WTC11 (cell line): Measurements from ENCODE around the gene CDC14C. TPM values are rescaled to one million over a fixed set of nuclear protein-coding genes. Genes with fewer than 3 reads are reported as not detected.

Experiments
- ATAC-seq: fragments of 200-7000 bp; cut with Tn5 transposase; 2 replicates; pipeline ENCODE4 v1.10.0; 2021; ENCODE audit warnings: mild to moderate bottlenecking, moderate library complexity
- CTCF ChIA-PET: fragments of 300-600 bp; sonication (Branson Sonifier 250); formaldehyde crosslinking; loops from one replicate; lab custom pipeline; 2021; ENCODE audit warnings: antibody characterized with exemption; lab: Charles Lee
- POLR2A ChIA-PET: fragments of 350-600 bp; sonication (Branson Sonifier 250); formaldehyde crosslinking; loops from one replicate; lab custom pipeline; 2021; ENCODE audit warnings: antibody characterized with exemption; lab: Charles Lee
- DNase-seq: peaks from one replicate; pipeline ENCODE4 v3.0.0; 2021; ENCODE audit warnings: low spot score
- H3K27ac Mint-ChIP-seq: 2 replicates; pipeline ENCODE4 v1.8.0; 2021; ENCODE audit warnings: mixed read lengths
- H3K27me3 Mint-ChIP-seq: 2 replicates; pipeline ENCODE4 v1.8.0; 2021; ENCODE audit warnings: low read depth, mild to moderate bottlenecking, moderate library complexity, mixed read lengths
- H3K36me3 Mint-ChIP-seq: 2 replicates; pipeline ENCODE4 v1.8.0; 2021; ENCODE audit warnings: mixed read lengths
- H3K4me1 Mint-ChIP-seq: 2 replicates; pipeline ENCODE4 v1.8.0; 2022; ENCODE audit warnings: mixed read lengths
- H3K4me3 Mint-ChIP-seq: 2 replicates; pipeline ENCODE4 v1.8.0; 2021; ENCODE audit warnings: mild to moderate bottlenecking, moderate library complexity, mixed read lengths
- H3K9me3 Mint-ChIP-seq: 2 replicates; pipeline ENCODE4 v1.8.0; 2021; ENCODE audit warnings: mixed read lengths
- ATF1 ChIP-seq: sonication (generic); formaldehyde crosslinking; IDR thresholded peaks from 2 replicates; pipeline ENCODE4 v1.8.1; 2023; ENCODE audit warnings: mild to moderate bottlenecking, moderate library complexity, missing genetic modification reagents
- ELF4 ChIP-seq: sonication (generic); formaldehyde crosslinking; IDR thresholded peaks from 2 replicates; pipeline ENCODE4 v1.8.1; 2022; ENCODE audit warnings: low read depth, mild to moderate bottlenecking, moderate library complexity, missing genetic modification reagents
- ESRRA ChIP-seq: sonication (generic); formaldehyde crosslinking; IDR thresholded peaks from 2 replicates; pipeline ENCODE4 v1.8.1; 2022; ENCODE audit warnings: mild to moderate bottlenecking, missing genetic modification reagents, borderline replicate concordance
- ETV6 ChIP-seq: sonication (generic); formaldehyde crosslinking; IDR thresholded peaks from 2 replicates; pipeline ENCODE4 v1.8.1; 2022; ENCODE audit warnings: mild to moderate bottlenecking, missing genetic modification reagents
- FOXP1 ChIP-seq: sonication (generic); formaldehyde crosslinking; IDR thresholded peaks from 2 replicates; pipeline ENCODE4 v1.8.0; 2022; ENCODE audit warnings: missing genetic modification reagents, mild to moderate bottlenecking, moderate library complexity, borderline replicate concordance
- IRF2 ChIP-seq: sonication (generic); formaldehyde crosslinking; IDR thresholded peaks from 2 replicates; pipeline ENCODE4 v1.8.0; 2022; ENCODE audit warnings: low read depth, missing genetic modification reagents, borderline replicate concordance
- KAT7 ChIP-seq: sonication (generic); formaldehyde crosslinking; IDR thresholded peaks from 2 replicates; pipeline ENCODE4 v1.8.1; 2023; ENCODE audit warnings: missing genetic modification reagents, mild to moderate bottlenecking, borderline replicate concordance
- NFATC4 ChIP-seq: fragments of 250-450 bp; sonication (Bioruptor Pico); IDR thresholded peaks from 2 replicates; pipeline ENCODE4 v1.9.0; 2021; ENCODE audit warnings: mild to moderate bottlenecking
- RORB ChIP-seq: fragments of 250-450 bp; sonication (Bioruptor Pico); IDR thresholded peaks from 2 replicates; pipeline ENCODE4 v1.9.0; 2021; ENCODE audit warnings: mild to moderate bottlenecking
- SMAD3 ChIP-seq: sonication (generic); formaldehyde crosslinking; IDR thresholded peaks from 2 replicates; pipeline ENCODE4 v1.8.0; 2022; ENCODE audit warnings: missing genetic modification reagents, mild to moderate bottlenecking, borderline replicate concordance
- SMAD4 ChIP-seq: sonication (generic); formaldehyde crosslinking; IDR thresholded peaks from 2 replicates; pipeline ENCODE4 v1.8.0; 2022; ENCODE audit warnings: mild to moderate bottlenecking, missing genetic modification reagents
- SP1 ChIP-seq: sonication (generic); formaldehyde crosslinking; conservative IDR thresholded peaks from 2 replicates; pipeline ENCODE4 v1.8.1; 2022; ENCODE audit warnings: missing genetic modification reagents
- TCF7 ChIP-seq: sonication (generic); formaldehyde crosslinking; IDR thresholded peaks from 2 replicates; pipeline ENCODE4 v1.8.0; 2022; ENCODE audit warnings: mild to moderate bottlenecking, low read depth, missing genetic modification reagents, moderate library complexity
- TEAD1 ChIP-seq: sonication (generic); formaldehyde crosslinking; IDR thresholded peaks from 2 replicates; pipeline ENCODE4 v1.8.0; 2022; ENCODE audit warnings: mild to moderate bottlenecking, missing genetic modification reagents
- TP53 ChIP-seq: sonication (generic); formaldehyde crosslinking; IDR thresholded peaks from 2 replicates; pipeline ENCODE4 v1.8.1; 2023; ENCODE audit warnings: mild to moderate bottlenecking, missing genetic modification reagents
- ZNF219 ChIP-seq: sonication (generic); formaldehyde crosslinking; IDR thresholded peaks from 2 replicates; pipeline ENCODE4 v1.8.0; 2023; ENCODE audit warnings: missing genetic modification reagents, mild to moderate bottlenecking, borderline replicate concordance
- total RNA-seq: library from RNA; stranded (reverse); gene quantifications from 3 replicates; pipeline ENCODE4 v1.2.3, GENCODE V29; 2021
- TF ChIP-seq, protein P1 (sequence below): sonication (generic); formaldehyde crosslinking; conservative IDR thresholded peaks from 2 replicates; pipeline ENCODE4 v1.8.1; 2022; ENCODE audit warnings: mild to moderate bottlenecking, missing genetic modification reagents
- TF ChIP-seq, protein P2 (sequence below): sonication (generic); formaldehyde crosslinking; IDR thresholded peaks from 2 replicates; pipeline ENCODE4 v1.8.1; 2023; ENCODE audit warnings: mild to moderate bottlenecking, moderate library complexity, missing genetic modification reagents
- TF ChIP-seq, protein P3 (sequence below): sonication (generic); formaldehyde crosslinking; IDR thresholded peaks from 2 replicates; pipeline ENCODE4 v1.8.1; 2023; ENCODE audit warnings: mild to moderate bottlenecking, missing genetic modification reagents
- TF ChIP-seq, protein P4 (sequence below): sonication (generic); formaldehyde crosslinking; IDR thresholded peaks from 2 replicates; pipeline ENCODE4 v1.8.0; 2023; ENCODE audit warnings: missing genetic modification reagents
- TF ChIP-seq, protein P5 (sequence below): sonication (generic); formaldehyde crosslinking; conservative IDR thresholded peaks from 2 replicates; pipeline ENCODE4 v1.8.1; 2023; ENCODE audit warnings: mild to moderate bottlenecking, low read depth, missing genetic modification reagents, moderate library complexity
- TF ChIP-seq, protein P6 (sequence below): sonication (generic); formaldehyde crosslinking; IDR thresholded peaks from 2 replicates; pipeline ENCODE4 v1.8.1; 2023; ENCODE audit warnings: mild to moderate bottlenecking, missing genetic modification reagents, moderate library complexity
- TF ChIP-seq, protein P7 (sequence below): sonication (generic); formaldehyde crosslinking; IDR thresholded peaks from 2 replicates; pipeline ENCODE4 v1.8.0; 2022; ENCODE audit warnings: mild to moderate bottlenecking, missing genetic modification reagents
- TF ChIP-seq, protein P8 (sequence below): sonication (generic); formaldehyde crosslinking; IDR thresholded peaks from 2 replicates; pipeline ENCODE4 v1.8.1; 2022; ENCODE audit warnings: missing genetic modification reagents, borderline replicate concordance
- TF ChIP-seq, protein P9 (sequence below): sonication (generic); formaldehyde crosslinking; IDR thresholded peaks from 2 replicates; pipeline ENCODE4 v1.8.1; 2022; ENCODE audit warnings: mild to moderate bottlenecking, moderate library complexity, missing genetic modification reagents

CDC14C gene
- total RNA-seq, 1 experiment from 2014 or later: 0.07 TPM

DNA sequence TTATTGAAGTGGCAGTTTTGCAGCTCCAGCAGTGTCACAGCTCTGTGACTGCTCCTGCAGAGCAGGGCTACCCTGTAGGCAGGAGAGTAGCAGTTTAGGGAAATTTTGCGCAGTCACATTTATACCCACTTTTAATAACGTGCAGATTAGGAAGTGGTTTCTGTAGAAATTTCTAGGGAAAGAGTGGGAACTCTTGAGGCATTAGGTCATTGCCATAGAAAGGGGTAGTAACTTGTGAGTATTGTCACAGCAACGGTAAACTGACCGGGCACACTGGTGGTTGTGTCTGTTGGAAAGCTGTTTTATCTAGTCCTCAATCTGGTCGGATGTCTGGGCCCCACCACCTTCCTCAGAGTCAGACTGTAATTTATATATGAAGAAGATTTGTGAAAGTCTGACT, 51.9 kb downstream of the CDC14C start (continued):
- TF ChIP-seq FOXP1 (no peak), NFATC4 (CRISPR knock-in tag) (no peak), SMAD4 (no peak), IRF2 (CRISPR knock-in tag) (no peak), RORB (no peak)
- TF ChIP-seq, protein P1, sequence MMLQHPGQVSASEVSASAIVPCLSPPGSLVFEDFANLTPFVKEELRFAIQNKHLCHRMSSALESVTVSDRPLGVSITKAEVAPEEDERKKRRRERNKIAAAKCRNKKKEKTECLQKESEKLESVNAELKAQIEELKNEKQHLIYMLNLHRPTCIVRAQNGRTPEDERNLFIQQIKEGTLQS (CRISPR knock-in tag): no peak
- TF ChIP-seq, protein P2, sequence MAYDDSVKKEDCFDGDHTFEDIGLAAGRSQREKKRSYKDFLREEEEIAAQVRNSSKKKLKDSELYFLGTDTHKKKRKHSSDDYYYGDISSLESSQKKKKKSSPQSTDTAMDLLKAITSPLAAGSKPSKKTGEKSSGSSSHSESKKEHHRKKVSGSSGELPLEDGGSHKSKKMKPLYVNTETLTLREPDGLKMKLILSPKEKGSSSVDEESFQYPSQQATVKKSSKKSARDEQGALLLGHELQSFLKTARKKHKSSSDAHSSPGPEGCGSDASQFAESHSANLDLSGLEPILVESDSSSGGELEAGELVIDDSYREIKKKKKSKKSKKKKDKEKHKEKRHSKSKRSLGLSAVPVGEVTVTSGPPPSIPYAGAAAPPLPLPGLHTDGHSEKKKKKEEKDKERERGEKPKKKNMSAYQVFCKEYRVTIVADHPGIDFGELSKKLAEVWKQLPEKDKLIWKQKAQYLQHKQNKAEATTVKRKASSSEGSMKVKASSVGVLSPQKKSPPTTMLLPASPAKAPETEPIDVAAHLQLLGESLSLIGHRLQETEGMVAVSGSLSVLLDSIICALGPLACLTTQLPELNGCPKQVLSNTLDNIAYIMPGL (CRISPR knock-in tag): no peak
- TF ChIP-seq, protein P3, sequence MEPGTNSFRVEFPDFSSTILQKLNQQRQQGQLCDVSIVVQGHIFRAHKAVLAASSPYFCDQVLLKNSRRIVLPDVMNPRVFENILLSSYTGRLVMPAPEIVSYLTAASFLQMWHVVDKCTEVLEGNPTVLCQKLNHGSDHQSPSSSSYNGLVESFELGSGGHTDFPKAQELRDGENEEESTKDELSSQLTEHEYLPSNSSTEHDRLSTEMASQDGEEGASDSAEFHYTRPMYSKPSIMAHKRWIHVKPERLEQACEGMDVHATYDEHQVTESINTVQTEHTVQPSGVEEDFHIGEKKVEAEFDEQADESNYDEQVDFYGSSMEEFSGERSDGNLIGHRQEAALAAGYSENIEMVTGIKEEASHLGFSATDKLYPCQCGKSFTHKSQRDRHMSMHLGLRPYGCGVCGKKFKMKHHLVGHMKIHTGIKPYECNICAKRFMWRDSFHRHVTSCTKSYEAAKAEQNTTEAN (CRISPR knock-in tag): no peak
- TF ChIP-seq, protein P4, sequence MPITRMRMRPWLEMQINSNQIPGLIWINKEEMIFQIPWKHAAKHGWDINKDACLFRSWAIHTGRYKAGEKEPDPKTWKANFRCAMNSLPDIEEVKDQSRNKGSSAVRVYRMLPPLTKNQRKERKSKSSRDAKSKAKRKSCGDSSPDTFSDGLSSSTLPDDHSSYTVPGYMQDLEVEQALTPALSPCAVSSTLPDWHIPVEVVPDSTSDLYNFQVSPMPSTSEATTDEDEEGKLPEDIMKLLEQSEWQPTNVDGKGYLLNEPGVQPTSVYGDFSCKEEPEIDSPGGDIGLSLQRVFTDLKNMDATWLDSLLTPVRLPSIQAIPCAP (CRISPR knock-in tag): no peak

DNA sequence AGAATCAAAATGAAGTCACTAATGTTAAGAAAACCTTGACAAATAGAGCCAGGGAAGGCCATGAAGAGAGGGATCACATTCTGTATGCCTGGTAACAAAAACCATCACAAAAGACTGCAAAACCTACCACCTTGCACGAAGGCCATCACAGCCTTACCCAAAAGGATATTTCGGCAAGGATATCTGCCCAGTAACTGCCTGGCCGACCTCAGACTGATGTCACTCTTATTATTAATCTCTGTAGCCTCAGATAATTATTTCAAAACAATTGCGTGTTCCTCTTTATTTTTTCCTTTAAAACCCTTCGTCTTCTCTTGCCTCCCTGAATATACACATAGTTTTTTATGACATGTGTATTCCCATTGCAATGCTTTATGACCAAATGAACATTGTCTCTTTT, 52.5 kb downstream of the CDC14C start:
- H3K4me3 Mint-ChIP-seq: no peak overlapping the region
- CTCF ChIA-PET: no interaction called here
- no peak overlapping the region for H3K27ac Mint-ChIP-seq
- H3K4me1 Mint-ChIP-seq: no peaks in the 10 kb centered on the region
- no peaks in the 10 kb centered on the region for H3K27me3 Mint-ChIP-seq
- ATAC-seq: no peak
- H3K9me3 Mint-ChIP-seq: peaks cover 5% of the 10 kb centered on the region
- no peaks in the 10 kb centered on the region for H3K36me3 Mint-ChIP-seq
- DNase-seq: no peak
- POLR2A ChIA-PET: no interaction called here
- TF ChIP-seq SP1 (no peak), TCF7 (CRISPR knock-in tag) (no peak), ZNF219 (no peak), TEAD1 (no peak), TP53 (CRISPR knock-in tag) (no peak), ETV6 (CRISPR knock-in tag) (no peak), ELF4 (CRISPR knock-in tag) (no peak), KAT7 (no peak), ESRRA (CRISPR knock-in tag) (no peak), ATF1 (CRISPR knock-in tag) (no peak), SMAD3 (no peak)
- TF ChIP-seq, protein P1 (CRISPR knock-in tag): no peak
- TF ChIP-seq, protein P5, sequence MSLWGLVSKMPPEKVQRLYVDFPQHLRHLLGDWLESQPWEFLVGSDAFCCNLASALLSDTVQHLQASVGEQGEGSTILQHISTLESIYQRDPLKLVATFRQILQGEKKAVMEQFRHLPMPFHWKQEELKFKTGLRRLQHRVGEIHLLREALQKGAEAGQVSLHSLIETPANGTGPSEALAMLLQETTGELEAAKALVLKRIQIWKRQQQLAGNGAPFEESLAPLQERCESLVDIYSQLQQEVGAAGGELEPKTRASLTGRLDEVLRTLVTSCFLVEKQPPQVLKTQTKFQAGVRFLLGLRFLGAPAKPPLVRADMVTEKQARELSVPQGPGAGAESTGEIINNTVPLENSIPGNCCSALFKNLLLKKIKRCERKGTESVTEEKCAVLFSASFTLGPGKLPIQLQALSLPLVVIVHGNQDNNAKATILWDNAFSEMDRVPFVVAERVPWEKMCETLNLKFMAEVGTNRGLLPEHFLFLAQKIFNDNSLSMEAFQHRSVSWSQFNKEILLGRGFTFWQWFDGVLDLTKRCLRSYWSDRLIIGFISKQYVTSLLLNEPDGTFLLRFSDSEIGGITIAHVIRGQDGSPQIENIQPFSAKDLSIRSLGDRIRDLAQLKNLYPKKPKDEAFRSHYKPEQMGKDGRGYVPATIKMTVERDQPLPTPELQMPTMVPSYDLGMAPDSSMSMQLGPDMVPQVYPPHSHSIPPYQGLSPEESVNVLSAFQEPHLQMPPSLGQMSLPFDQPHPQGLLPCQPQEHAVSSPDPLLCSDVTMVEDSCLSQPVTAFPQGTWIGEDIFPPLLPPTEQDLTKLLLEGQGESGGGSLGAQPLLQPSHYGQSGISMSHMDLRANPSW (CRISPR knock-in tag): no peak
- TF ChIP-seq, protein P6, sequence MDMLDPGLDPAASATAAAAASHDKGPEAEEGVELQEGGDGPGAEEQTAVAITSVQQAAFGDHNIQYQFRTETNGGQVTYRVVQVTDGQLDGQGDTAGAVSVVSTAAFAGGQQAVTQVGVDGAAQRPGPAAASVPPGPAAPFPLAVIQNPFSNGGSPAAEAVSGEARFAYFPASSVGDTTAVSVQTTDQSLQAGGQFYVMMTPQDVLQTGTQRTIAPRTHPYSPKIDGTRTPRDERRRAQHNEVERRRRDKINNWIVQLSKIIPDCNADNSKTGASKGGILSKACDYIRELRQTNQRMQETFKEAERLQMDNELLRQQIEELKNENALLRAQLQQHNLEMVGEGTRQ (CRISPR knock-in tag): no peak
- TF ChIP-seq, protein P7, sequence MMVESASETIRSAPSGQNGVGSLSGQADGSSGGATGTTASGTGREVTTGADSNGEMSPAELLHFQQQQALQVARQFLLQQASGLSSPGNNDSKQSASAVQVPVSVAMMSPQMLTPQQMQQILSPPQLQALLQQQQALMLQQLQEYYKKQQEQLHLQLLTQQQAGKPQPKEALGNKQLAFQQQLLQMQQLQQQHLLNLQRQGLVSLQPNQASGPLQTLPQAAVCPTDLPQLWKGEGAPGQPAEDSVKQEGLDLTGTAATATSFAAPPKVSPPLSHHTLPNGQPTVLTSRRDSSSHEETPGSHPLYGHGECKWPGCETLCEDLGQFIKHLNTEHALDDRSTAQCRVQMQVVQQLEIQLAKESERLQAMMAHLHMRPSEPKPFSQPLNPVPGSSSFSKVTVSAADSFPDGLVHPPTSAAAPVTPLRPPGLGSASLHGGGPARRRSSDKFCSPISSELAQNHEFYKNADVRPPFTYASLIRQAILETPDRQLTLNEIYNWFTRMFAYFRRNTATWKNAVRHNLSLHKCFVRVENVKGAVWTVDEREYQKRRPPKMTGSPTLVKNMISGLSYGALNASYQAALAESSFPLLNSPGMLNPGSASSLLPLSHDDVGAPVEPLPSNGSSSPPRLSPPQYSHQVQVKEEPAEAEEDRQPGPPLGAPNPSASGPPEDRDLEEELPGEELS (CRISPR knock-in tag): no peak
- TF ChIP-seq, protein P8, sequence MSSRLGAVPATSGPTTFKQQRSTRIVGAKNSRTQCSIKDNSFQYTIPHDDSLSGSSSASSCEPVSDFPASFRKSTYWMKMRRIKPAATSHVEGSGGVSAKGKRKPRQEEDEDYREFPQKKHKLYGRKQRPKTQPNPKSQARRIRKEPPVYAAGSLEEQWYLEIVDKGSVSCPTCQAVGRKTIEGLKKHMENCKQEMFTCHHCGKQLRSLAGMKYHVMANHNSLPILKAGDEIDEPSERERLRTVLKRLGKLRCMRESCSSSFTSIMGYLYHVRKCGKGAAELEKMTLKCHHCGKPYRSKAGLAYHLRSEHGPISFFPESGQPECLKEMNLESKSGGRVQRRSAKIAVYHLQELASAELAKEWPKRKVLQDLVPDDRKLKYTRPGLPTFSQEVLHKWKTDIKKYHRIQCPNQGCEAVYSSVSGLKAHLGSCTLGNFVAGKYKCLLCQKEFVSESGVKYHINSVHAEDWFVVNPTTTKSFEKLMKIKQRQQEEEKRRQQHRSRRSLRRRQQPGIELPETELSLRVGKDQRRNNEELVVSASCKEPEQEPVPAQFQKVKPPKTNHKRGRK: no peak
- TF ChIP-seq, protein P9, sequence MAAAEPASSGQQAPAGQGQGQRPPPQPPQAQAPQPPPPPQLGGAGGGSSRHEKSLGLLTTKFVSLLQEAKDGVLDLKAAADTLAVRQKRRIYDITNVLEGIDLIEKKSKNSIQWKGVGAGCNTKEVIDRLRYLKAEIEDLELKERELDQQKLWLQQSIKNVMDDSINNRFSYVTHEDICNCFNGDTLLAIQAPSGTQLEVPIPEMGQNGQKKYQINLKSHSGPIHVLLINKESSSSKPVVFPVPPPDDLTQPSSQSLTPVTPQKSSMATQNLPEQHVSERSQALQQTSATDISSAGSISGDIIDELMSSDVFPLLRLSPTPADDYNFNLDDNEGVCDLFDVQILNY (CRISPR knock-in tag): no peak
